Keratinocyte (primary cell): ENCODE results near the gene SMG6. TPM values are rescaled to one million over a fixed set of nuclear protein-coding genes. Genes with fewer than 3 reads are reported as not detected.

ENCODE experiments used
- DNase-seq: peaks from one replicate; pipeline ENCODE4 v3.0.0-alpha.2; 2011; ENCODE audit warnings: low read depth, missing footprints, low spot score
- FAIRE-seq: peaks from 2 replicates; lab custom pipeline; 2011; peaks lifted over from hg19 to GRCh38; lab: Jason Lieb, UNC
- H2AFZ ChIP-seq: 2 replicates; pipeline ENCODE4 v1.6.0; 2012; ENCODE audit warnings: low read length, control low read depth, inconsistent platforms; ENCODE audit not compliant: control insufficient read depth
- H3K27ac ChIP-seq: 2 replicates; pipeline ENCODE4 v1.5.1; 2011; ENCODE audit warnings: low read length; ENCODE audit not compliant: control insufficient read depth, insufficient read depth
- H3K27me3 ChIP-seq: 3 replicates; pipeline ENCODE4 v1.6.0; 2011; ENCODE audit warnings: low read length; ENCODE audit not compliant: control insufficient read depth, insufficient read depth; ENCODE audit errors: extremely low read depth
- H3K36me3 ChIP-seq, 2 experiments: 2 replicates in 1 of 2; 3 replicates in 1 of 2; pipeline ENCODE4 v1.5.1; 2011; ENCODE audit warnings: low read length in 2 of 2, mild to moderate bottlenecking in 1 of 2; ENCODE audit not compliant: control insufficient read depth in 2 of 2, insufficient read depth in 2 of 2; ENCODE audit errors: extremely low read depth in 1 of 2
- H3K4me1 ChIP-seq: 3 replicates; pipeline ENCODE4 v1.5.1; 2011; ENCODE audit warnings: low read length; ENCODE audit not compliant: control insufficient read depth, insufficient read depth; ENCODE audit errors: extremely low read depth
- H3K4me2 ChIP-seq: 3 replicates; pipeline ENCODE4 v1.6.0; 2011; ENCODE audit warnings: low read depth, low read length; ENCODE audit not compliant: control insufficient read depth, insufficient read depth; ENCODE audit errors: extremely low read depth
- H3K4me3 ChIP-seq, 3 experiments: fragments of 200-600 bp in 1 of 3; sonication (generic) in 1 of 3; 2 replicates in 2 of 3; 3 replicates in 1 of 3; pipeline ENCODE4 v1.5.1; 2011 to 2016; ENCODE audit warnings: low read length in 3 of 3, mild to moderate bottlenecking in 3 of 3, control low read depth in 2 of 3, inconsistent platforms in 1 of 3, low read depth in 1 of 3, mixed read lengths in 1 of 3, mixed run types in 1 of 3, moderate library complexity in 1 of 3; ENCODE audit not compliant: control insufficient read depth in 2 of 3, insufficient read depth in 2 of 3; ENCODE audit errors: extremely low read depth in 1 of 3
- H3K79me2 ChIP-seq: 2 replicates; pipeline ENCODE4 v1.6.0; 2012; ENCODE audit warnings: low read length; ENCODE audit not compliant: control insufficient read depth, insufficient read depth
- H3K9ac ChIP-seq: 3 replicates; pipeline ENCODE4 v1.6.0; 2011; ENCODE audit warnings: low read length; ENCODE audit not compliant: control insufficient read depth, insufficient read depth; ENCODE audit errors: extremely low read depth
- H3K9me1 ChIP-seq: 3 replicates; pipeline ENCODE4 v1.6.0; 2011; ENCODE audit warnings: low read length; ENCODE audit not compliant: control insufficient read depth, insufficient read depth; ENCODE audit errors: extremely low read depth
- H3K9me3 ChIP-seq: 2 replicates; pipeline ENCODE4 v1.5.1; 2012; ENCODE audit warnings: low read depth, low read length; ENCODE audit not compliant: control insufficient read depth
- H4K20me1 ChIP-seq: 3 replicates; pipeline ENCODE4 v1.6.0; 2011; ENCODE audit warnings: low read length; ENCODE audit not compliant: control insufficient read depth, insufficient read depth; ENCODE audit errors: extremely low read depth
- CTCF ChIP-seq, 3 experiments: IDR thresholded peaks in 1 of 3; conservative IDR thresholded peaks in 1 of 3; optimal IDR thresholded peaks in 1 of 3; 2 replicates in 2 of 3; 3 replicates in 1 of 3; pipeline versions ENCODE3 to v1.5.1; 2011; ENCODE audit warnings: low read length in 3 of 3, mild to moderate bottlenecking in 3 of 3, moderate library complexity in 2 of 3, control low read depth in 1 of 3, inconsistent platforms in 1 of 3; ENCODE audit not compliant: insufficient read depth in 2 of 3; ENCODE audit errors: extremely low read depth in 1 of 3
- EZH2 ChIP-seq: IDR thresholded peaks from one replicate; pipeline ENCODE4 v1.6.1; 2012; ENCODE audit warnings: inconsistent platforms, mild to moderate bottlenecking, low read length, moderate library complexity
- dilution Hi-C: fragments of 300-500 bp; cut with MboI; formaldehyde crosslinking; loops from one replicate; pipeline ENCODE4 v1.7.0; 2020; ENCODE audit warnings: low sequenced_read_pairs; ENCODE audit not compliant: extremely low pct_ligation_motif_present
- polyA plus RNA-seq, 5 experiments: library from polyadenylated mRNA; depleted of rRNA in 3 of 5; stranded (reverse) in 3 of 5; stranded (forward) in 1 of 5; unstranded in 1 of 5; fragments of >200 nt; gene quantifications; 1 replicate in 1 of 5; 2 replicates in 3 of 5; 3 replicates in 1 of 5; pipeline versions ENCODE4 v1.2.1 to v1.2.3, GENCODE V29; 2011 to 2012; ENCODE audit warnings: missing spikeins in 2 of 5, low read depth in 1 of 5, low replicate concordance in 1 of 5

Gene SMG6
- polyA plus RNA-seq, 1 donor (not counting 4 experiments of a cell fraction or from before 2014, with no cell fraction given) = 3.6 TPM

GRCh38 chr17:2237950-2238349 lies 65.6 kb downstream of the SMG6 start:
- no peak overlapping the region for H3K4me3 ChIP-seq
- H3K9ac ChIP-seq = no peak overlapping the region
- H3K9me3 ChIP-seq = no peaks in the 10 kb centered on the region
- H3K4me2 ChIP-seq = no peak overlapping the region
- H2AFZ ChIP-seq = no peak overlapping the region
- peaks cover 11% of the 10 kb centered on the region for H3K4me1 ChIP-seq
- H4K20me1 ChIP-seq = peaks cover 4% of the 10 kb centered on the region
- H3K36me3 ChIP-seq = peaks cover 8 to 14% of the 10 kb centered on the region in 2 experiments
- H3K27ac ChIP-seq = no peak overlapping the region
- DNase-seq (no peak), FAIRE-seq (no peak)
- H3K9me1 ChIP-seq = peaks cover 2% of the 10 kb centered on the region
- no peaks in the 10 kb centered on the region for H3K79me2 ChIP-seq
- dilution Hi-C loops = no loop called here
- no peaks in the 10 kb centered on the region for H3K27me3 ChIP-seq
- TF ChIP-seq EZH2 (no peak), CTCF (optimal IDR thresholded peaks at IDR 0.05 in 1 of 3, IDR thresholded peaks at IDR 0.05 in 1 of 3, conservative IDR thresholded peaks at IDR 0.05 in 1 of 3; ENCODE audit: extremely low read depth in 1 of 3, insufficient read depth in 2 of 3, low read length in 3 of 3) (no peak)

GRCh38 chr17:2237521-2237921 lies 66.1 kb downstream of the SMG6 start:
- no peaks in the 10 kb centered on the region for H3K79me2 ChIP-seq
- FAIRE-seq (no peak), DNase-seq (no peak)
- H3K4me3 ChIP-seq = no peak overlapping the region
- no peak for TF ChIP-seq CTCF (optimal IDR thresholded peaks at IDR 0.05 in 1 of 3, IDR thresholded peaks at IDR 0.05 in 1 of 3, conservative IDR thresholded peaks at IDR 0.05 in 1 of 3; ENCODE audit: extremely low read depth in 1 of 3, insufficient read depth in 2 of 3, low read length in 3 of 3)
- TF ChIP-seq EZH2 = no peak
- H3K9me3 ChIP-seq = no peaks in the 10 kb centered on the region
- H3K27ac ChIP-seq = no peak overlapping the region
- peaks cover 4% of the 10 kb centered on the region for H3K9me1 ChIP-seq
- H2AFZ ChIP-seq = no peak overlapping the region
- dilution Hi-C loops = no loop called here
- H3K4me1 ChIP-seq = peaks cover 13% of the 10 kb centered on the region
- H4K20me1 ChIP-seq = peaks cover 4% of the 10 kb centered on the region
- peaks cover 8 to 11% of the 10 kb centered on the region in 2 experiments for H3K36me3 ChIP-seq
- no peaks in the 10 kb centered on the region for H3K27me3 ChIP-seq
- no peak overlapping the region for H3K4me2 ChIP-seq
- no peak overlapping the region for H3K9ac ChIP-seq
